Measurements from ENCODE around the gene USP31.
A peak's percentile ranks its signal among the peaks of the same experiment; 100 is the strongest.

- peak; percentile 42 to 87 (median 75) for TF ChIP-seq CTCF (IDR thresholded peaks at IDR 0.05 in 8 of 11, conservative IDR thresholded peaks at IDR 0.05 in 3 of 11)
- TF ChIP-seq POLR2A (IDR thresholded peaks at IDR 0.05), result no peak
- no peak for TF ChIP-seq POLR2AphosphoS5 (IDR thresholded peaks at IDR 0.05)
Observed at GRCh38 chr16:23060458-23061320, 88.6 kb downstream of the USP31 start.
